Measurements from ENCODE around the gene TM4SF20. TPM values are rescaled to one million over a fixed set of nuclear protein-coding genes. Genes with fewer than 3 reads are reported as not detected.

The TM4SF20 gene
- polyA plus RNA-seq, 1 of the 3 experiments (the other 2 are of a cell fraction) = 0.03 TPM

GRCh38 chr2:227378371-227378782, 729 bp downstream of the TM4SF20 start (continued):
- TF ChIP-seq USF2 (IDR thresholded peaks at IDR 0.05; ENCODE audit: borderline replicate concordance, low read depth, low read length) (no peak), TAF1 (IDR thresholded peaks at IDR 0.05; ENCODE audit: borderline replicate concordance, low read depth, low read length) (no peak), REST (IDR thresholded peaks at IDR 0.05; ENCODE audit: low read depth, low read length) (no peak), FOXJ3 (CRISPR knock-in tag; IDR thresholded peaks at IDR 0.05) (no peak), CHD2 (IDR thresholded peaks at IDR 0.05; ENCODE audit: low read length, partially characterized antibody) (no peak), YY1 (IDR thresholded peaks at IDR 0.05; ENCODE audit: low read depth) (no peak)

GRCh38 chr2:227377467-227378351, 1.4 kb downstream of the TM4SF20 start:
- H4K20me1 ChIP-seq (ENCODE audit: insufficient read depth) = no peaks in the 10 kb centered on the region
- no peak overlapping the region for H2AFZ ChIP-seq (ENCODE audit: low read depth)
- H3K4me1 ChIP-seq (ENCODE audit: control insufficient read depth in 1 of 2, insufficient read depth in 2 of 2, low read depth in 1 of 2, low read length in 1 of 2) = peaks cover 4 to 25% of the 10 kb centered on the region in 2 experiments; a peak in 2 of 4 replicates
- peaks cover 3% of the 10 kb centered on the region for H3F3A ChIP-seq (replicated peaks; ENCODE audit: insufficient read depth)
- H3K36me3 ChIP-seq (replicated peaks in 1 of 2; ENCODE audit: control insufficient read depth in 1 of 2, insufficient read depth in 2 of 2, low read length in 1 of 2) = no peaks in the 10 kb centered on the region
- no peaks in the 10 kb centered on the region for H3K9me3 ChIP-seq
- 71% methylated on average over 8 of the region's 8 CpGs for WGBS (ENCODE audit: low lambda C conversion rate)
- no peak for DNase-seq
- ChIA-PET CTCF (interaction anchor here (1.0 to 2.7 kb wide), 2 partner anchors 23 to 29 kb away, joined by 3 to 12 read pairs; no protein-coding TSS in a partner anchor), POLR2A (no interaction called here)
- no peaks in the 10 kb centered on the region for H3K79me2 ChIP-seq (ENCODE audit: insufficient read depth)
- no peak overlapping the region for H3K4me3 ChIP-seq (ENCODE audit: low read depth in 2 of 2, low read length in 1 of 2)
- no peak overlapping the region for H3K9ac ChIP-seq
- no peaks in the 10 kb centered on the region for H3K9me2 ChIP-seq
- H3K27me3 ChIP-seq (ENCODE audit: insufficient read depth) = no peaks in the 10 kb centered on the region
- H3K4me2 ChIP-seq = peak overlapping the region; percentile 6; the same call in 1 of the 2 replicates
- no peak for TF ChIP-seq CHD2 (IDR thresholded peaks at IDR 0.05; ENCODE audit: low read length, partially characterized antibody)
- TF ChIP-seq CTCF (IDR thresholded peaks at IDR 0.05) = peak; percentile 17; the same call in 1 of the 2 replicates
- no peak for TF ChIP-seq RXRA (IDR thresholded peaks at IDR 0.05; ENCODE audit: borderline replicate concordance, low read depth)
- no peak overlapping the region for H3K27ac ChIP-seq (ENCODE audit: low read depth in 2 of 2, low read length in 1 of 2)
